HG03565 (cell line): ENCODE measurements around the gene PTPN12.
"Not testable (repeated sequence)": the region's sequence is repeated elsewhere in the genome, so short reads cannot be mapped to it uniquely, and the experiment has no call there.

Experiments used
- ATAC-seq: cut with Tn5 transposase; IDR thresholded peaks from one replicate; pipeline ENCODE4 v1.9.1; 2021; ENCODE audit warnings: mild to moderate bottlenecking, moderate library complexity; ENCODE audit not compliant: unreplicated experiment

Gene PTPN12

DNA sequence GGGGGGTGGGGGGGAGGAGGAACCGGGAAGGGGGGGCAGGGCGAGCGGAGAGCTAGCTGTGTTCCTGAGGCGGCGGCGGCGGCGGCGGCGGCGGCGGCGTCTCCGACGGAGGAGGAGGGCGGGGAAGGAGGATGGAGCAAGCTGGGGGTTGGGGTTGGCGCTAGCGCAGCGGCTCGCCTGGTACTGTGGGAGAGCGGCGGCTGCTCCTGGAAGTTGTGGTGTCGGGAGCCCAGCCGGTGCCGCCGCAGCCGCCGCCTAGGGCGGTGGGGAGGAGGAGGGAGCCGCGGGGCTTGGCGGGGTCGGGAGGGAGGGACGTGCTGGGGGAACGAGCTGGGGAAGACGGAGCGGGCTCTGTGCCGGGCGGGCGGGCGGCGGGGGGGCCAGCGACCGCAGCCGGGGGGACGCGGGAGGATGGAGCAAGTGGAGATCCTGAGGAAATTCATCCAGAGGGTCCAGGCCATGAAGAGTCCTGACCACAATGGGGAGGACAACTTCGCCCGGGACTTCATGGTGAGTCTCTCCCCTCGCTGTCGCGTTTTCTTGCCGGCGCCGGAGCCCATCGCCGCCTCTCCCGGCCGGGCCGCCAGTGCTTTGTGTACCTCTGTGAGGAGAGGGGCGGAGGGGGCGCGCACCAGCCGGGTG is at the start of gene PTPN12:
Gene PTPN12, plus strand, starts transcription at position 160 of the 642 bp plus-strand sequence. Its CDS starts 252 bp downstream, at position 412.
- ATAC-seq = peak; percentile 6

DNA sequence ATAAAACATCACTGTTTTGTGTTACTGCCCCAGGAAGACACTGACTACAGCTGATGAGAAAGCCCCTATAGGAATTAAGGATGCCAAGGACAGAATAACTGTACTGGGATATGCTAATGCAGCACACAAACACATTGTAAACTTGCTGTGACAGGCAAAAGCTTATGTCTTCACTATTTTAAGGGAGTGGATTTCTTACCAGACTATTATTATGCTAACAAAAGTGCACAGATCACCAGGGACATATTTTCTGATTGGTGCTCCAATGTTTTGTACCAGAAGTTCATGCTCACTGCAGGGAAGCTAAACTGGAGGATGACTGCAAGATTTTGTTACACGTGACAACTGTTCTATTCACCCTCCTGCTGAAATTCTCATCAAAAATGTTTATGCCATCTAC is 48.1 kb upstream of the PTPN12 start:
- no peak for ATAC-seq

DNA sequence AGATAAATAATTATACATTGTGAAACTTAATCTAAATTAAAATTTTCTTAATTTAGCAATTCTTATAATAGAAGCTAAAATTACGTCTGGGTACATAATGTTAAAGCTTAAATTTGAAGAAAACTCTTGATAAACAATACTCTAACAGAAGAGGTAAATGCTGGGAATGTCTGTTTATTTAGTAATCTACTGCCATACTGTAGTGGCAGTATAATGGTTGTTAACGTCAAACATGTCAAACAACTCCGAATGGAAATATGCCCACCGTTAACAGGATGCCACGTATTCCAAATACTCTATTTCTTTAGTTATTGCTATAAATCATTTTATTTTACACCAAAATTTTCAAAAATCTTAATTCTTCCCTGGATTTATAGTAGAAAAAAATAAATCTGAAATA is 40.0 kb upstream of the PTPN12 start:
- no peak for ATAC-seq

DNA sequence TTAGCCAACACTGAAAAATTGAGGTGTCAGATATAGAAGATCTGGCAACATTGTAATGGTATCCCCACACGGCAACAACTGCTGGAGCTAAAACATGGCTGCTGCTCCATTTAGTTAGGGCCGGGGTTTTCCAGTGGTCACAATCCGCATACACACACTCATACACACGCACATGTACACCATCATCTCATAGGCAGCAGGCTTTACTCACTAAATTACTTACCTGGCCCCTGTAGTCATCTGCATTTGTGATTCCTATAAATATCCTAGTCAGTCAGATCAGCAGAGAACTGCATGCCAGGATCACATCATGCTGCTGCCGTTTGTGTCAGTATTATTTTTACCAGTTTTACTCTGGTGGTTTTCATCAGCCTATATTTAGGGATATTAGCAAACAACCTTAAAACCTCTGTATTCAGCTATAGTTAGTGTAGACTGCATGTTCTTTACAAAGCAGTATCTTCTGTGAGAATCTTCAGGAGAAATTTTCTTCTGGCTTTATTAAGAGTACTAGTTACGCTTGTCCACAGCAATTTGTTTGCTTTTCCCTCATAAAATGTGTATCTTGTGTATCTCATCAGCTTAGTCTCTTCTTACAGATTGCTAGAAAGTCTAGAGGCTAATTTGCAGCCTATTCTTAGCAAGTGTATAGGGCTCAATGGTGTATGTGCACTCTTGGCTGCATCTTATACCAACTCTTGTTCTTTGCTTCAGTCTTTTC is 38.3 kb upstream of the PTPN12 start:
- peak; percentile 45 for ATAC-seq

DNA sequence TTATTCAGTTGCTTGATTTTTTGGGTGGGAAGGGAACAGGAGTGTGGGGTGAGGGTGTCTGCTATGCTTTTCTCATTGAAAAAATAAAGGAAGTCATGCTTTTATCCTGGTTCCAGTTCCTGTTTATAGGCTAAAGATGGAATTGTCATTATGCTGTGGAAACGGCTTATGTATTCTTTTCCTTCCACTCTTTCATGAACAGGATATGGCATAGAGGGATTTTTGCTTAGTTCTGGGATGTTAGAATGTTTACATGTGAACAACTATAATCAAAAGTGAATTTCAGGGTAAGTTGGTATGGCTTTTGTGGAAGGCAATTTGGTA is 35.9 kb upstream of the PTPN12 start:
- ATAC-seq = no peak

DNA sequence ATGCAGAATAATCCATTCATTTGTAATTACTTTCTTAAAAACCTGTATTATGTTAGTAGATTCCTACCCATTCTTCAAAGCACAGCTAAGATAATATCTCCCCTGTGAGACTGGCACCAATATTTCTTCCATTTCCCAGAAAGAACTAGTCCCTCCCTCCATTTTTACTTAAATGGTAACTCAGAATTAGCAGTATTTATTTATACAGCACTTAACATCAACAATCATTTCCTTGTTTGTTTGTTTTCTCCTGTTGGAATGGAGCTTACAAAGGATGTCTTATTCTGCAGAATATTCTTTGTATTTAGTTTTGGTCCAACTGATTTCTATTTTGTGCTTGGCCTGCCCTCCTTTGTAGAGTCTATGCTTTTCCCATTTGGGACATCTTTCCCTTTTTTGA is 32.1 kb upstream of the PTPN12 start:
- ATAC-seq = no peak

DNA sequence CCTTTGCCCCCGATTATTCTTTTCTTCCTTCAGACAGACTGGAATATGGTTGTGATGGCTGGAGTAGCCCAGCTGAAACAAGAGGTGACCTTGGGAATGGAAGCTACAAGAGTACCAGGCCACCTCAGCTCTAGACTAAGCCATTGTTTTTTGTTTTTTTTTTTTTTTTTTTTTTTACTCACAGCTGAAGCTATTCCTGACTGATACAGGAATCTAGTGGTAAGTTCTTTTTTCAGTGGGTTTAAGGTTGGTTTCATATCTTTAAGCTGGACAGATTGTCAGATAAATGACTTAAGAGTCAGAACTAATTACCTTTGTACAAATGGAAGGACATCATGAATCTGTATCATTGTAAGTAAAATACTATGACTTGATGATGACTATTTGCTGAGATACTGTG is 30.2 kb upstream of the PTPN12 start:
- no peak for ATAC-seq

DNA sequence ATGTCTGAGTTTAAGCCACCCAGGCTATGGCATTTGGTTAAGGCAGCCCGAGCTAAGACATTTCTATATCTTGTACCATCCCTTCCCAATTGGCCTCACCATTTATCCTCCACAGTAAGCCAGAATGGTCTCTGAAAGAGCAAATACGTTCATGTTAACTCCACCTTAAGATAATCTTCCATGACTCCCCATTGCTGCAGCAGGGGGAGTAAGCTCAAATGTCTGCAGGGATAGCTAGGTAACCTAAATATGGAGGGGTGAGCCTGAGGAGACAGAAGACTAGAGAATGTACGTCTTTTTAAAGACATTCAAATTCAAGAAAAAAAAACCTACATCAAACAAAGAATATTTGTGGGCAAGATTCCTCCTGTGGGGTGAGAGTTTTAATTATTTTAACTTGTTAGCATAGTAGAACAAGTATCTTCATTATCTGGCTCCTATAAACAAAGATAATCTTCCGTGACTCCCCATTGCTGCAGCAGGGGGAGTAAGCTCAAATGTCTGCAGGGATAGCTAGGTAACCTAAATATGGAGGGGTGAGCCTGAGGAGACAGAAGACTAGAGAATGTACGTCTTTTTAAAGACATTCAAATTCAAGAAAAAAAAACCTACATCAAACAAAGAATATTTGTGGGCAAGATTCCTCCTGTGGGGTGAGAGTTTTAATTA is 24.0 kb upstream of the PTPN12 start:
- not testable (repeated sequence) for ATAC-seq

DNA sequence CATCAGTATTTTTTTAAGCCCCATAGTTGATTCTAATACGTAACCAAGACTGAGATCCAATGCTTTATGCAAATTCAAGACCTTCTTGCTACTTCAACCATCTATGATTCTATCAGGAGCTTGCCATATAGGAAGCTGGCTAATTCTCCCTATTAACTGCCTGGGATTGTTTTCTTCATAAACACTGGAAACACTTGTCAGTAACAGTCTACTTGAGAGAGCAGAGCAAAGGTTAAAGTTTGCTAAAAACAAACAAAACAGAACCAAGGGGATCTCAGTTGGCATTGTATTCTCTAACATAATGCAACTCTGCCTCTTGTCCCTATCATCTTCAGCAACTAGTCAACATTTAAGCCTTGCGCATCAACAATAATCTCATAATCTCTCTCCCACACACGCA is 21.0 kb upstream of the PTPN12 start:
- ATAC-seq = no peak

DNA sequence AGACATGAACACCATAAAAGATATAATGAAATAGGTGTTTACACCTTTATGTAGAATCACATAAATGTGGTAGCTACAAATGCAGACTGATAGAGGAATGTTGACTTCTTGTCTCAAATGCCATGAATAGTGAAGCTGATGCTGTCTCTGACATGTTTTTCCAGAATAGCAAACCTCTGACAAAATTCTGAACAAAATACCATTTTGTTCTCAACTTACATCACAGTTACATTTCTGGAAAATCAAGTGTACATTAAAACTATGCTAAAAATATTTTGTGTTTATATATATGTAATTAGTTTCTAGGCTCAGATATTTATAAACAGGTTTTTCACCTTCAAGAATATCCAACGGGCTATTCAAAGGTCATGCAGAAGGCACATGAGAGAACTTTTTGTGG is 16.8 kb upstream of the PTPN12 start:
- no peak for ATAC-seq

DNA sequence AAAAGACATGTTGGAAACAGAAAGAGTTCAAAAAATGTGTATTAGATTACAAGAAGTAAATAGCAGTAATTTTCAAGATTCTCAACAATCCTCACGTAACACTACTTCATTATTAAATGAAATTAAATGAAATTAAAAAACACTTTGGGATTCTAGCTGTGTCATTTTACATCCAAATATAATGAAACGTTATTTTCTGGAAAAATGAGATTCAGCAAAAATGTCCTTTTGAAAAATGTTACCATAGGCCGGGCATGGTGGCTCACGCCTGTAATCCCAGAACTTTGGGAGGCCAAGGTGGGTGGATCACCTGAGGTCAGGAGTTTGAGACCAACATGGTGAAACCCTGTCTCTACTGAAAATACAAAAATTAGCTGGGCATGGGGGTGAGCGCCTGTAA is 15.6 kb upstream of the PTPN12 start:
- ATAC-seq = not testable (repeated sequence)

DNA sequence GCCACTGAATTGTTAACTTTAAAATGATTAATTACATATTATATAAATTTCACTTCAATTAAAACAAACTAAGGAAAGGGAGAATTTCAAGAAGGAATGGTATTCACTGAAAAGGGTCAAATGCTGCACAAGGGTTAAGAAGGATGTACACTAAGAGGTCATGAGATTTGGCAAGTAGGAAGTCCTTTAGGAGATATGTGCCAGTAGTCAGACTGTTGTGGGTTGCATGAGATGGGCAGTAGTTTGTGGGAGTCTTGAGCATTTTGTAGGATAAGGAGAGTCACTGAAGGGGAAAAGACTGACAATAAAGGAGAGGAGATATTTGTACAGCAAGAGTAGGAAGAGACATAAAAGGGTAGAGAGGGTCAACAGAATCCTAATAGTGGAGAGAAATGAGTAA is 12.4 kb upstream of the PTPN12 start:
- ATAC-seq = no peak

DNA sequence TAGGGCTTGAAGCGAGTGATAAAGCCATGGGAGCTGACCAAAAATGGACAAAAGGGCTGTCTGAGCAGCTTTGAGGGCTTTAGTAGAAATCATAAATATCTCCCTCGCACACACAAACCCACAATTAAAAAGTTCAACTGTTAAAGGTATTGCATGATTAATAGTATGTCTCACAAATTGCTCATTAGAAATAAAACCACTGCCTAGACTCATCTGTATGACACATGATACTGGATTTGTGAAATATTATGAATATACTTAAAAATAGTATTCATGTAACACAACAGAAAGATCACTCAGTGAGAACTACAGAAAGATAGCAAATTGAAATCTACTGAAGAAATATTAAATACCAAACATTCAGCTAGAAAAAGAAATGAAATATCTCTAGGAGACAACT is 11.9 kb upstream of the PTPN12 start:
- ATAC-seq = no peak

DNA sequence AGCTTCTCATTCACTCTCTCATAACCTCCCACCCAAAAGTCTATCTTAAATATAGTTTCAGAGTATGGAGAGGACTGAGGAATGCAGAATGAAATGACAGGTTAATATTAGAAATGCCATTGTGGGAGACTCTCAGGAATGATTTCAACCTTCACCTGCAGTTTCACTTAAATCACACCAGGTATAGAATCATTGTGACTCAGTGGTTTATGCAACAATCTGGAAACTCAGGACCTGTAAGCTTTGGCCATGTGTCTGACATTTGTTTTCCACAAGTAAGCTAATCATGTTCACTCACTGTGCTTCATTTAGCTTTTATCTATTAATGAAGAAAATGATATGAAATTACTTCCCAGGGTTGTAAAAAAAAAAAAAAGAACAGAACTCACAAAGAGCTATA is 8.7 kb upstream of the PTPN12 start:
- no peak for ATAC-seq

DNA sequence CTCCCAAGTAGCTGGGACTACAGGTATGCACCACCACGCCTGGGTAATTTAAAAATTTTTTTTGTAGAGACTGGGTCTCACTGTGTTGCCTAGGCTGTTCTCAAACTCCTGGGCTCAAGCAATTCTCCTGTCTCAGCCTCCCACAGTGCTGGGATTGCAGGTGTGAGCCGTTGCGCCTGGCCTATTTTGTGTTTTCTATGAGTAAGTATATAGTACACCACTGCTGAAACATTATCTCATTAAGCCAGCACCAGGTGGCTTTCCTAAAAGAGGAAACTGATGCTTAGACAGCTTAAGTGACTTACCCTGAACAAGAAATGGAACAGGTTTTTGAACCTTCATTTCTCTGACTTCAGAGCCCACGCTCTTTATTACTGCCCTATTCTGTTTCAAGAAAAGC is 7.8 kb upstream of the PTPN12 start:
- no peak for ATAC-seq

DNA sequence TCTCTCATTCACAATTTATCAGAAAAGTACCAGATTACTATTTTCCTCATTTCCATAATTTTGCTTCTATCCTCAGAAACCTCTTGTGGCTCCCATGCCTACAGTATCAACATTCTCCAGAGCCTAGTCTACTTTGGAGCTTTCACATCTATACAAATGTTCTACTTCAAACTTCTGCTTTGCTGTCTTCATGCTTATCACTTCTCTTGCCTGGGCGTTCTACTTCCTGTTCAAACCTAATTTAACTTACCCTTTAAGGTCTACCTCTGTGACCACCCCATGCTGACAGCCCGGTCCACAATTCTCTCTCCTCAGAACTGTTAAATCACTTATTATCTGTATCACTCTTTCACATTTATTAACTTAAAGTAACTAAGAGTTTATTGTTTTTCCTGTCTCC is 6.1 kb upstream of the PTPN12 start:
- ATAC-seq = peak; percentile 63

DNA sequence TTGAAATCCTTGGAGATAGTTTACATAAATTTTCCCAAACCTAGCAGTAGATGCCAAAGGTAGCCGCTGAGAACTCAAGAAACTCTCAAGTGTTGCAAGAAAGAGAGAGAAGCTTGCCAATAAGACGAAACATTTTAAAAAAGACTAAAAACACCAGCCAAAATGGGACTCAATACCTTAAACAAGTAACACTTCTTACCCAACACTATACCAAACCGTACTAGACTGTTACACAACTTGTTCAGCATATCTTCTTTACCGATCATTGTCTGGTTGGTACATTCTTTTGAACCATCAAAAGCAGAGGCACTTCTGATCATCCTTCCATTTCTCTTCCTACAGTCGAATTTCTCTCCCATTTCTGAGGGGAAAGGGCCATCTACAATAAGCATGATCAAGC is 4.8 kb upstream of the PTPN12 start:
- no peak for ATAC-seq

DNA sequence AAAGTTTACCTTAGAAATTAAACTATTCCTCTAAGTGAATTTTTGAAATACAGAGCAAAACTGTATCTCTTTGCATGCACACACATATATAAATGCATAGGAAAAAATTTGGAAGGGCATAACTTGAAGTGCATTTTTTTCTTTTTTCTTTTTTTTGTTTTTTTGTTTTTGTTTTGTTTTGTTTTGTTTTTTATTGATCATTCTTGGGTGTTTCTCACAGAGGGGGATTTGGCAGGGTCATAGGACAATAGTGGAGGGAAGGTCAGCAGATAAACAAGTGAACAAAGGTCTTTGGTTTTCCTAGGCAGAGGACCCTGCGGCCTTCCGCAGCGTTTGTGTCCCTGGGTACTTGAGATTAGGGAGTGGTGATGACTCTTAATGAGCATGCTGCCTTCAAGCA is 4.4 kb upstream of the PTPN12 start:
- ATAC-seq = not testable (repeated sequence)

DNA sequence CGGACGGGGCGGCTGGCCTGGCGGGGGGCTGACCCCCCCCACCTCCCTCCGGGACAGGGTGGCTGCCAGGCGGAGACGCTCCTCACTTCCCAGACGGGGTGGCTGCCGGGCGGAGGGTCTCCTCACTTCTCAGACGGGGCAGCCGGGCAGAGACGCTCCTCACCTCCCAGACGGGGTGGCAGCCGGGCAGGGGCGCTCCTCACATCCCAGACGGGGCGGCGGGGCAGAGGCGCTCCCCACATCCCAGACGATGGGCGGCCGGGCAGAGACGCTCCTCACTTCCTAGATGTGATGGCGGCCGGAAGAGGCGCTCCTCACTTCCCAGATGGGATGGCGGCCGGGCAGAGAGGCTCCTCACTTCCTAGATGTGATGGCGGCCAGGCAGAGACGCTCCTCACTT is 3.0 kb upstream of the PTPN12 start:
- ATAC-seq = not testable (repeated sequence)

DNA sequence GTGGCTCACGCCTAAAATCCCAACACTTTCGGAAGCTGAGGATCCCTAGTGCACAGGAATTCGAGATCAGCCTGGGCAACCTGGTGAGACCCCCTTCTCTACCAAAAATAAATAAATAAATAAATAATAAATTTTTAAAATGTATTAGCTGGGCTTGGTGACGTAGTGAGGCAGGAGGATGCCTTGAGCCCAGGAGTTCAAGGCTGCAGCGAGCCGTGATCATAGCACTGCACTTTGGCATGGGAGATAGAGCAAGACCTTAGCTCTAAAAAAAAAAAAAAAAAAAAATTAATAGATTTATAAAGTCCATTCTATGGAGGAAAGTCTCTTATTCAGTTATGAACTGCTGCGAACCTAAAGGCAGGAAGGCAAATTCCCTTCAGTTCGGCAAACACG is 1.1 kb upstream of the PTPN12 start:
- no peak for ATAC-seq

DNA sequence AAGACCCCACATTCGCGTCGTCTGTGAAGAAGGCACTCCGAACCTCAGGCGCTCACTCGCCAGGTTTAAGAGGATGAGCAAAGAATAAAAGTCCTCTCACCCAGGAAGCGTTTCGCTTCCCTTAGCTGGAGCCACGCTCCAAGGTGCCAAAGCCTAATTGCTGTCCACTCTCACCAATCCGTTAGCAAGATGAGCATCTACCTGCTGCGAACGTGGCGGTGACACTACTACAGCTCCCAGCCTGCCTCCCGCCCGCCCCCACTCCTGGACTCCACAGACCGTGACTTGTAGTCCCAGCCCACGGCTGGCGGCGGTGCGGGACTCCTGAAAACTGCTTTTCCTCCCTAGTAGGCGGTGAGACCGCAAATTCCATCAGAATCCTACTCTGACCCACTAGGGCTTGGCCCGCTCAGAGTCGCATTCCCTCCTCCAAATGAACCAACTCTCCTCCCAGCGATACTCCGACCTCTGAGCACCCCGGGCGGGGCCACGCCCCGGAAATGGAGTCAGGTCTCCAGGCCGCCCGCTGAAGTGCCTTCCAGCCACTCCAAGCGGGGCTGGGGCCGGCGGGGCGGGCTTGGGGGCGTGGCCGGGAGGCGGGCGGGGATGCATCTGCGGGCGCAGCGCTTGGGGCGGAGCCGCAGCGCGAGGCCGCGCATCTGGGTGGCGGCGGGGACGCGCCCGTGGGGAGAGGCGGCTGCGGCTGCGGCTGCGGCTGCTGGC is 521 bp upstream of the PTPN12 start:
- ATAC-seq = peak; percentile 91
